Epithelial cell of esophagus (primary cell): Measurements from ENCODE around the gene FAM221B.

Source experiments
- DNase-seq: peaks from one replicate; pipeline ENCODE4 v3.0.0; 2010; ENCODE audit warnings: low read depth
- H3K4me3 ChIP-seq: 2 replicates; pipeline ENCODE4 v1.5.1; 2011; ENCODE audit warnings: mild to moderate bottlenecking, low read length, control low read depth
- TF ChIP-seq, protein P1 (sequence below): IDR thresholded peaks from 2 replicates; pipeline ENCODE4 v1.5.1; 2011; ENCODE audit warnings: low read depth, mild to moderate bottlenecking, low read length, control low read depth, inconsistent platforms; ENCODE audit not compliant: insufficient read depth; ENCODE audit errors: missing control alignments

FAM221B gene

DNA sequence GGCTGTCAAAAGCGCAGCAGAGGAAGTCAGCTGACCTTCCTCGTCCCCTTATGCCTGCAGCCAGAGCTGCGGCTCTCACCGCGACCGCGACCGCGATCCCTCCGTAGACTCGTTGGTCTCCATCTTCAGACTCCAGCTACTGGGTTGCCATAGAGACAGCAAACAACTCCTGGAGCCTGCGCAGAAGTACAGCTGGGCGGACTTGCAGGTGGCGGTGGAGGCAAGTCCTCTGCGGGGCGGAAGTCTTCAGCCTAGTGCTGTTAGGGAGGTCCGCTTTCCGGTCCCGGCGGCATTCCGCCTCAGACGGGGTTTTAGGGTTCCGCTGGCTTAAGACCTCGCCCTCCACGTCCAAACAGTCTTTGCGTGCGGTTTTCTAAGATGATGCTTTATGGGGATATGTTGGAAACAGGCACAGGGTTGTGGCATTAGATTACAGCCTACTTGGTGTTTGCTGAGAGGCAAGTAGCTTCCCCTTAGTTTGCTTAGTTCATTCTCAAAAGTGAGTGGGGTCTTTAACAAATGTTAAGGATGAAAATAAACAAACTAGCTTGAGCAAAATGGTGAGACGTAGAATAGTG lies 16.4 kb downstream of the FAM221B start, which contains the start of gene SPAG8:
TSS of gene SPAG8 (minus strand) at position 238 of the 578 bp plus-strand sequence. CDS start at position 123, 115 bp downstream.
- peak within 1 kb of the TSS; percentile 47 for H3K4me3 ChIP-seq
- TF ChIP-seq, protein P1, sequence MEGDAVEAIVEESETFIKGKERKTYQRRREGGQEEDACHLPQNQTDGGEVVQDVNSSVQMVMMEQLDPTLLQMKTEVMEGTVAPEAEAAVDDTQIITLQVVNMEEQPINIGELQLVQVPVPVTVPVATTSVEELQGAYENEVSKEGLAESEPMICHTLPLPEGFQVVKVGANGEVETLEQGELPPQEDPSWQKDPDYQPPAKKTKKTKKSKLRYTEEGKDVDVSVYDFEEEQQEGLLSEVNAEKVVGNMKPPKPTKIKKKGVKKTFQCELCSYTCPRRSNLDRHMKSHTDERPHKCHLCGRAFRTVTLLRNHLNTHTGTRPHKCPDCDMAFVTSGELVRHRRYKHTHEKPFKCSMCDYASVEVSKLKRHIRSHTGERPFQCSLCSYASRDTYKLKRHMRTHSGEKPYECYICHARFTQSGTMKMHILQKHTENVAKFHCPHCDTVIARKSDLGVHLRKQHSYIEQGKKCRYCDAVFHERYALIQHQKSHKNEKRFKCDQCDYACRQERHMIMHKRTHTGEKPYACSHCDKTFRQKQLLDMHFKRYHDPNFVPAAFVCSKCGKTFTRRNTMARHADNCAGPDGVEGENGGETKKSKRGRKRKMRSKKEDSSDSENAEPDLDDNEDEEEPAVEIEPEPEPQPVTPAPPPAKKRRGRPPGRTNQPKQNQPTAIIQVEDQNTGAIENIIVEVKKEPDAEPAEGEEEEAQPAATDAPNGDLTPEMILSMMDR: no peak
- peak; percentile 93 for DNase-seq

DNA sequence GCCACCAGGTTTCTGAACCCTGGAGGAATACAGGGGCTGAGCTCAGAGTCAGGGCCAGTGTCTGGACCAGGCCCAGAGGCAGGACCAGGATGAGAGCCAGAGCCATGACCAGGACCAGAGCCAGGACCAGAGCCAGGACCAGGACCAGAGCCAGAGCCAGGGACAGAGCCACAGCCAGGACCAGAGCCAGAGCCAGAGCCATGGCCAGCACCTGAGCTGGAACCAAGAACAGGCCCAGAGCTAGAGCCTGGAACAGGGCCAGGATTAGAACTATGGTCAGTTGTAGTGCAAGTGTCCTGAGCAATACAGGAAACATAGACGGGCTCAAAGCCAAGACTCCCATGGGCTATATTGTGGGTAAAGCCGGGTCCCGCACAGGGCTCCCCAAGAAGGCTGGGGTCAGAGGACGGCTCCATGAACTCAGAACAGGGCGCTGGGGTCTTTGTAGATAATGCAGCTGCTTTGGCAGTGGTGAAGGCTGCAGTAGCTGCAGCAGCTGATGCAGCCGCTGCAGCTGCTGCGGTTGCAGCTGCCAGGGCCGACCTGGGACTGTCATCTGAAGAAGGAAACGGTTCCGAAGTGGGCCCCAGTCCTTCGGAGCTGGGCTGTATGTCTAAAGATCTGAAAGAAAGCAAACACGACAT lies 17.0 kb downstream of the FAM221B start:
- H3K4me3 ChIP-seq: peak overlapping the region; percentile 47
- no peak for DNase-seq
- TF ChIP-seq, protein P1: no peak

DNA sequence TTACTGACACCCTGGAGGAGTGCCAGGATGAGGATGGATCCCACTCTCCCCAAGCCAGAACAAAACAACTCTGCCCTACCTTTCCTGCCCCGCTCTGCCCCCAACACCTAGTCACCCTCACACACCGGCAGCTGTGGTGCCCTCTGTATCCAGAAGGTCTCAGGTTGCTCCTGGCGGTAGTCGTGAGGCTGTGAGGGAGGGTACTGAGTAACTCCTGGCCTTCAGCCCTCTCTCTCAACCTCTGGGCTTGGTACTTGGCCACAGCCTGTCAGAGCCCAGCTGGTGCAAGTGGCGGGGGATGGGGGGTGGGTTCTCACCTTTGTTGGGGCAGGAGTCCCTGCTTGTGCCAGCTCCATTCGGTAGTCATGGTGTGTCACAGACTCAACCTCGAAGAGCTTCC lies 18.4 kb downstream of the FAM221B start:
- TF ChIP-seq, protein P1: no peak
- DNase-seq: no peak

DNA sequence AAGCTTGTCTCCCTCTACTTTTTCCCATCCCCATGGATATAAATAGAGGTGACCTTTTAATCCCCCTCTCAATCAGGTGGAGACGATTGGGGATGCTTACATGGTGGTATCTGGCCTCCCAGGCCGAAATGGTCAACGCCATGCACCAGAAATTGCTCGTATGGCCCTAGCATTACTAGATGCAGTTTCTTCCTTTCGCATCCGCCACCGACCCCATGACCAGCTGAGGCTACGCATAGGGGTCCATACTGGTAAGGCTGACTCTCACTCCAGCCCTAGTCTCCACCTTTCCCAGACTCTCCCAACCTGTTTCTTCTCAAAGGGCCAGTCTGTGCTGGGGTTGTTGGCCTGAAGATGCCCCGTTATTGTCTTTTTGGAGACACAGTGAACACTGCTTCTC lies 20.1 kb downstream of the FAM221B start:
- no peak for DNase-seq

More for the DNA sequence above, 18.4 kb downstream of the FAM221B start:
- H3K4me3 ChIP-seq: no peak overlapping the region

DNA sequence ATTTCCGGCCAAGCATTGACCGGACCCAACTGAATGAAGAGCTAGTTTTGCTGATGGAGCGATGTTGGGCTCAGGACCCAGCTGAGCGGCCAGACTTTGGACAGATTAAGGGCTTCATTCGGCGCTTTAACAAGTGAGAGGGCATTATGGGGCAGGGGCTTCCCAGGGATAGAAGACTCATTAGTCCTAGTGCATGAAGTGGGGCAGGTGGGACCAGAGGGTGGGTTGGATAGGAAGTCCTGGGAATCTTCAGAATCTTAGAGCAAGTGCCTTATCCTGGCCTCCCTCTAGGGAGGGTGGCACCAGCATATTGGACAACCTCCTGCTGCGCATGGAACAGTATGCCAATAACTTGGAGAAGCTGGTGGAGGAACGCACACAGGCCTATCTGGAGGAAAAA lies 22.4 kb downstream of the FAM221B start:
- no peak overlapping the region for H3K4me3 ChIP-seq

More for the DNA sequence above, 20.1 kb downstream of the FAM221B start:
- TF ChIP-seq, protein P1: no peak
- H3K4me3 ChIP-seq: no peak overlapping the region

DNA sequence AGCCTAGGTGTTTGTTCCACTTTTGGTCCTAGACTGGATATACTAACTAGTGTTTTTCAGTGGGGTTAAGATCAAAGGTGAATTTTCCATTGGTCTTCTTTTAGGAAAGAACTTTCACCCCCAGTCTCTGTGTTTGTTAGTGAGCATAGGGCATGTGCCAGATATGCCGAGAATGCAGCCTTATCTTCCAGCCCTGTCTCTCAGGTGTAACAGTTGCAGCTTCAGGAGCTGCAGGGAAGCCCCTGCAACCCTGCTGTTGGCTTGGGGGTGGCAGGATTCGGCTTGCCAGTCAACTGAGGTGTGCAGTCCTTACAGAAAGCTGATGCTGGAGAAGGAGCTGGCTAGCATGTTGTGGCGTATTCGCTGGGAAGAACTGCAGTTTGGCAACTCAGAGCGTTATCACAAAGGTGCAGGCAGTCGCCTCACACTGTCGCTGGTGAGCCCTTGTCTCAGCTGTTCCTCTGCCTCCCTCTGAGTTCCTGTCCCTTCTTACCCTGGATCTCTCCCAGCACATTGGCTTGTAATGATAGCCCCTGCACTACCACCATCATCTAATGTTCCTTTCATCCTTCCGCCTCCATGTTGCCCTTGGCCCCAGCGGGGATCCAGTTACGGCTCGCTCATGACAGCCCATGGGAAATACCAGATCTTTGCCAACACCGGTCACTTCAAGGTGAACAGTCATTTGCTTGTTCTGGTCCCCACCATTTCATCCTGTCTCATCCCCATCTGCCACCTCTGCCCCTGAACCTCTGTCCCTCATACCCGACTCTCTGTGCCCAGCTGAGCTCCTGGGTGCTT lies 27.0 kb downstream of the FAM221B start:
- no peak for DNase-seq
- TF ChIP-seq, protein P1: no peak
- H3K4me3 ChIP-seq: no peak overlapping the region

More for the DNA sequence above, 22.4 kb downstream of the FAM221B start:
- TF ChIP-seq, protein P1: no peak
- no peak for DNase-seq
